Activated CD4-positive, alpha-beta T cell treated with anti-CD3 and anti-CD28 coated beads for 36 hours (primary cell): Measurements from ENCODE around the gene FHAD1. TPM values are rescaled to one million over a fixed set of nuclear protein-coding genes. Genes with fewer than 3 reads are reported as not detected.

Experiments
- ATAC-seq: fragments of 200-7000 bp; cut with Tn5 transposase; one replicate; pipeline ENCODE4 v1.10.0; 2021; ENCODE audit warnings: mild to moderate bottlenecking, moderate library complexity
- CTCF ChIA-PET: fragments of 350-600 bp; sonication (Branson Sonifier 250); formaldehyde crosslinking; loops from one replicate; lab custom pipeline; 2021; ENCODE audit warnings: antibody characterized with exemption; lab: Charles Lee
- POLR2A ChIA-PET: fragments of 350-600 bp; sonication (Branson Sonifier 250); formaldehyde crosslinking; loops from one replicate; lab custom pipeline; 2021; ENCODE audit warnings: antibody characterized with exemption, inconsistent platforms; lab: Charles Lee
- DNase-seq: peaks from one replicate; pipeline ENCODE4 v3.0.0-alpha.2; 2020
- H3K27ac Mint-ChIP-seq: one replicate; pipeline ENCODE4 v1.8.0; 2021; ENCODE audit warnings: mixed read lengths
- H3K27me3 Mint-ChIP-seq: one replicate; pipeline ENCODE4 v1.8.0; 2021; ENCODE audit warnings: mixed read lengths
- H3K36me3 Mint-ChIP-seq: one replicate; pipeline ENCODE4 v1.8.0; 2021; ENCODE audit warnings: low read depth, mixed read lengths
- H3K4me1 Mint-ChIP-seq: one replicate; pipeline ENCODE4 v1.8.0; 2021; ENCODE audit warnings: mixed read lengths
- H3K4me3 Mint-ChIP-seq: one replicate; pipeline ENCODE4 v1.8.0; 2021; ENCODE audit warnings: mild to moderate bottlenecking, moderate library complexity, mixed read lengths
- H3K9me3 Mint-ChIP-seq: one replicate; pipeline ENCODE4 v1.8.0; 2021; ENCODE audit warnings: low read depth, mixed read lengths
- intact Hi-C, 2 experiments: fragments of 100-400 bp; cut with DNase I in 1 of 2; cut with micrococcal nuclease in 1 of 2; formaldehyde crosslinking; loops; one replicate each; pipeline versions ENCODE4 v1.14.2 to v1.15.1; 2022 to 2024; cut with DNase I, micrococcal nuclease
- total RNA-seq, 2 experiments: library from RNA; stranded (reverse); gene quantifications; one replicate each; pipeline ENCODE4 v1.2.3, GENCODE V29; 2021

FHAD1 gene
- total RNA-seq, 2 experiments from 2014 or later: 0.21 to 0.53 TPM

DNA sequence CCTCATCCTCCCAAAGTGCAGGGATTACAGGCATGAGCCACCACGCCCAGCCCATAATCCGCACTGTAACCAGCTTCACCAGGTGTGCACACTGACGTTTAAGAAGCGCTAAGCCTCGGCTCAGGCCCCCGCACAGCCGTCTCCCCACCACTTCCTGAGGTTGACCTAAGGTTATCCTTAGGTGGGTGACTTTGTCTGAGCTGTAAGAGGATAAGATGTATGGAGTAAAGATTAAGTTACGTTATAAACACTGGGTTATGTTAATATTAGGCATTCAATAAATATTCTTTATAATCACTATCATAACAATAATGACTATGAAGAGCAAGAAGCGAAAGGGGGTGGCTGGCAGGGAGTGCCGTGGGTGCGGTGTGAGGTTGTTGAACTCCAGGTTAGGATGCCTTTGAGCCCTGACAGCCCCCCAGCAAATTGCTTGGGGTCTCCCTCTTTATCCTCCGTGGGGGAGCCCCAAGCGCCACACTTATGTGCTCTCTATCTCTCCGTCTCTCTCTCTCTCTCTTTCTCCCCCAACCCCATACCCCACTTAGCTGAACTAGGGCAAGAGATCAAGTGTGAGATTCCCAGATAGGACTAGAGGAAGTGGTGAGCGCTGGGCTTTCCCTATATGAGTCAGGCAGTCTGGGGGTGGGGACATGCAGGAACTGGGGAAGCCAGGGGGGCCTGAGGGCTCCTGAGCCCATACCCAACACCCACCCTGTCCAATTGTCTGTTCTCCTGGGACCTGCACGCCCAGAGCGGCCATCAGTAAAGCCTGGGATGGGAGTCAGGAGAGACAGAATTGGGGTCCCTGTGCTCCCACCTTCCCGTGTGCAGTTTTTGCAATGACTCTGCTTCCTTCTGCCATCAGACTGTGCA is 170.3 kb downstream of the FHAD1 start:
- POLR2A ChIA-PET: no interaction called here

DNA sequence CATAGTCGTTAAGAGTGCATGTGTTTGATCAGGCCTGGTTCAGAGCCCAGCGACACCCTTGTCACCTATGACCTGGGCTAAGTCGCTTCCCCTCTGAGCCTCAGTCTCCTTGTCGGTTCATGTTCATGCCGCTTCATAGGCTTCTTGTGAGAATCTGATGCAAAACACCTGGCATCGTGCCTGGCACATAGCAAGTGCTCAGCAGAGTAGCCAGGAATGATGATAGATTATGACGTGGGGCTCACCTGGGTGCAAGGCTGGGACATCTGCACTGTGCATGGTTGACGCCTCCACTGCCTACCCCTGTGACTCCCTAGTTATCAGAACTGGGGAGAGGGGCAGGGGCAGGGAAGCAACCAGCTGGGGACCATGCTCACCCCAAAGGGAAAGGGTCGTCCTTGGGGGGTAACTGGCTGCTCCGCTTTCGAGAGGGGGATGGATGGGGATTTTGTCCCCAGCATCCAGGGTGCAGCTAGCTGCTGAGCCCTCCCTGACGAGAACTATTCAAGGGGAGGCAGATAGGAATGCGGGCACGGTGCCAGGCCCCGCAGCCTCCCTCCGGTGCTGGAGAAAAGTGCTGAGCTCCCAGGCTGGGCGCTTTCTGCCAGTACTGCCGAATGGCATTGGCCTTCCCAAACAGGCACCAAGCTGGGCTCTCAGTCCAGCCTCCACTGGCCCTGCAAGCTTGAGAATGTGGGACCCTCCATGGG is 171.9 kb downstream of the FHAD1 start:
- peaks cover 21% of the 10 kb centered on the region for H3K36me3 Mint-ChIP-seq
- DNase-seq: no peak
- H3K27me3 Mint-ChIP-seq: no peaks in the 10 kb centered on the region
- peak overlapping the region; percentile 37 for H3K27ac Mint-ChIP-seq
- H3K9me3 Mint-ChIP-seq: no peaks in the 10 kb centered on the region
- peaks cover 53% of the 10 kb centered on the region for H3K4me1 Mint-ChIP-seq
- intact Hi-C loops: no loop called here
- POLR2A ChIA-PET: interaction anchor here (0.6 kb wide), 1 partner anchor 9 kb away, joined by 3 read pairs; the partner anchor contains the start of gene EFHD2
- no peak for ATAC-seq
- no peak overlapping the region for H3K4me3 Mint-ChIP-seq
- CTCF ChIA-PET: interaction anchor here (1.3 to 1.7 kb wide), 2 partner anchors 13 to 95 kb away, joined by 4 to 5 read pairs; no protein-coding TSS in a partner anchor

More for the DNA sequence above, 170.3 kb downstream of the FHAD1 start:
- Mint-ChIP-seq H3K4me1 (peaks cover 58% of the 10 kb centered on the region), H3K9me3 (no peaks in the 10 kb centered on the region), H3K27me3 (no peaks in the 10 kb centered on the region), H3K36me3 (peaks cover 29% of the 10 kb centered on the region), H3K4me3 (peak overlapping the region; percentile 43), H3K27ac (peak overlapping the region; percentile 55)
- CTCF ChIA-PET: interaction anchor here (0.6 to 0.9 kb wide), 4 partner anchors 14 to 294 kb away, joined by 3 to 4 read pairs (median 4); no protein-coding TSS in a partner anchor
- ATAC-seq (peak; percentile 57), DNase-seq (peak; percentile 66)
- intact Hi-C loops: loop anchor here in 1 of 2 experiments (1.0 kb wide), 1 partner anchor 8 kb away; the partner anchor contains the start of gene EFHD2

DNA sequence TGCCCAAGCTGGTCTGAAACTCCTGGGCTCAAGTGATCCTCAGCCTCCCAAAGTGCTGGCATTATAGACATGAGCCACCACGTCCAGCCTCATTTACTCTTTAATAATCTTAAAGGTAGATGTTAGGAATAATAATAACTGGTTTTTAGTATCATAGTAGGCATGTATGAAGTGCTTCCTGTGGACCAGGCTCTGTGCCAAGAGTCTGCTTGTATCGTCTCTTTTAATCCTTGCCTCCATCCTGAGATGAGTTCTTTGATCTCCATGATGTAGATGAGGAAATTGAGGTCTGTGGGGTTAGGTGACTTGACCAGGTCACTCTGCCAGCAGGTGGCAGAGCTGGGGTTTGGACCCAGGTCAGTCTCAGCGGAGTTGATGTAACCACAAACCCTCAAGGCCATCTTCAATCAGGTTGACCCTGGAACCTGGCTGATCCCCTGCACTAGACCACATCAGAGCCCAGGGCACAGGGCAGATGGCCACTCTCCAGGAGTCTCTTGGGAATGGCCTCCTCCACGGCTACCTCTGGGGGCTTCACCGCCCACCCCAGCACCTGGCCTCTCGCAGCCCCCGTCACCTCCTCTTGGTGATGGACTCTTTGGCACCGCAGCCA is 173.9 kb downstream of the FHAD1 start:
- ChIA-PET POLR2A (interaction anchor here (1.1 kb wide), 1 partner anchor 9 kb away, joined by 4 read pairs; no protein-coding TSS in a partner anchor), CTCF (interaction anchor here (0.9 to 1.7 kb wide), 2 partner anchors 97 to 100 kb away, joined by 3 to 5 read pairs; no protein-coding TSS in a partner anchor)
- no peaks in the 10 kb centered on the region for H3K9me3 Mint-ChIP-seq
- H3K27me3 Mint-ChIP-seq: no peaks in the 10 kb centered on the region
- H3K36me3 Mint-ChIP-seq: peaks cover 12% of the 10 kb centered on the region
- no peak for DNase-seq
- no peak overlapping the region for H3K4me3 Mint-ChIP-seq
- no peak for ATAC-seq
- intact Hi-C loops: no loop called here
- H3K27ac Mint-ChIP-seq: no peak overlapping the region
- H3K4me1 Mint-ChIP-seq: peaks cover 33% of the 10 kb centered on the region

DNA sequence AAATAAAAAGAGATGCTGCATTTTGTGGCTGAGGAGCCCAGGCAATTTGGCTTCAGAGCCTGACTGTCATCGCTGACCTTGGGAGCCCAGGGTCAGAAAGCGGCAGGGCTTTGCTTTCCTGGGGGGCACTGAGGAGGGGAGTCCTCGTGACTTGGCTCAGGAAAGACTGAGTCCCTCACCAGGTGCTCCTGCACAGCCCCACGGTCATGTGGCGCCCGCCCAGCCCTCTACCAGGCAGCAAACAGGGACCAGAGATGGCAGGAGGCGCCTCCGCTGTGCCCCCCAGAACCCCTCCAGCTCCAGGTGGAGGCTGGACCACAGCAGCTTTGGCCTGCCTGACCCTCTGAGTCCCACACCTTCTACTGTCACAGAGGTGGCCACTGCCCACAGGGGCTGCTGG is 175.8 kb downstream of the FHAD1 start:
- Mint-ChIP-seq H3K27me3 (no peaks in the 10 kb centered on the region), H3K4me3 (no peak overlapping the region), H3K27ac (no peak overlapping the region), H3K4me1 (peaks cover 16% of the 10 kb centered on the region), H3K36me3 (peaks cover 13% of the 10 kb centered on the region), H3K9me3 (no peaks in the 10 kb centered on the region)
- CTCF ChIA-PET: interaction anchor here (0.6 kb wide), 1 partner anchor 33 kb away, joined by 4 read pairs; no protein-coding TSS in a partner anchor
- intact Hi-C loops: no loop called here
- POLR2A ChIA-PET: no interaction called here
- ATAC-seq (no peak), DNase-seq (no peak)

DNA sequence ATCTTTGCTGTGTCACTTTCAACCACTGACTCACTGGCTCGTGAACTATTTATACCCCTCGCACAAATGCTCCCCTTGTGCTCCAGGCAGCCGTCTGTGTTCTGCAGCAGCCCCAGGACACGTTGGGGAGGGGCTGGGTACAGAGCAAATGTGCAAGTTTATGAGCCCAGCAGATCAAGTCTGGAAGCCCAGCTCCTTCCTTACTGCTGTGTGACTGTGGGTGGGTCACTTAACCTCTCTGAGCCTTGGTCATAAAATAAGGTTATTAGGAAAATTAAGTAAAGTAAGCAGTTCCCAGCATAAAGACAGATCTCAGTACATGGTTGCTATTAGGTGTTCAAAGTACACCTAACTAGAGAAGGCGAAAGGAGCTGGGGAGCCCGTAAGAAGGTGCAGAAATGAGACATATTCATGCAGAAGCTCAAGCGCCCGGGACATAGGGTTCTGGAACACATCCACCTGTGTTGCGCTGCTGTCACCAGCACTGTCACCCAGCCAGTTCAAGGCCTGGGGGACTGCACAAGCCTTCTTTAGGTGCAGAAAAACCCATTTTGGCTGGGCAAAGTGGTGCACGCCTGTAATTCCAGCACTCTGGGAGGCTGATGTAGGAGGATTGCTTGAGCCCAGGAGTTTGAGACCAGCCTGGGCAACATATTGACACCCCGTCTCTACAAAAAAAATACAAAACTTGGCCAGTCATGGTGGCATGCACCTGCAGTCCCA is 176.5 kb downstream of the FHAD1 start:
- ATAC-seq (no peak), DNase-seq (no peak)
- Mint-ChIP-seq H3K9me3 (no peaks in the 10 kb centered on the region), H3K27me3 (no peaks in the 10 kb centered on the region), H3K27ac (no peak overlapping the region), H3K4me1 (peaks cover 13% of the 10 kb centered on the region), H3K36me3 (peaks cover 13% of the 10 kb centered on the region), H3K4me3 (no peak overlapping the region)
- intact Hi-C loops: no loop called here
- ChIA-PET CTCF (interaction anchor here (0.6 kb wide), 1 partner anchor 34 kb away, joined by 4 read pairs; no protein-coding TSS in a partner anchor), POLR2A (no interaction called here)

DNA sequence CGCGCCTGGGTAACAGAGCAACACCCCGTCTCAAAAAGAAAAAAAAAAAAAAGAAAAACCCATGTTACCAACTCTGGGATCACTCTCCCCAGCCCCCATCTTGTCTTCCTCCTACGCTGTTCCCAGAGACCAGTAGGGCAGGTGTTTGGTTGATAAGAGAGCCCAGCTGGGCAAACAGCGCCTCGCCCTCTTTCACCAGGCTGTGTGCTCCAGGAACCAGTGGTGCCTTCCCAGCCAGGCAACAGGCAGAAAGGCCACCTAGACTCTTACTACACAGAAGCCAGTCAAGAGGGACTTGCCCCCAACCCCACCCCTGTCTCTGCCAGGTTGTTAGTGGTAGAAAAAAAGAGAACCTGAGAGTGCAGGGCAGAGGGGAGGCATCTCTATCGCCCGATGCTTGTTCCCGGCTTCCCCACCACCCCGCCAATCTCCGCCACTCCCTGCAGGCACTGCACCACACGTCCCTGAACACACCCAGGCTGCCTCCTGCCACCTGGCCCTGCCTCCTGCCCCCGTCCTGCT is 177.2 kb downstream of the FHAD1 start:
- intact Hi-C loops: no loop called here
- Mint-ChIP-seq H3K4me1 (peaks cover 9% of the 10 kb centered on the region), H3K27ac (no peak overlapping the region), H3K36me3 (peaks cover 13% of the 10 kb centered on the region), H3K4me3 (no peak overlapping the region), H3K9me3 (no peaks in the 10 kb centered on the region), H3K27me3 (no peaks in the 10 kb centered on the region)
- DNase-seq (no peak), ATAC-seq (no peak)
- POLR2A ChIA-PET: no interaction called here
- CTCF ChIA-PET: no interaction called here

DNA sequence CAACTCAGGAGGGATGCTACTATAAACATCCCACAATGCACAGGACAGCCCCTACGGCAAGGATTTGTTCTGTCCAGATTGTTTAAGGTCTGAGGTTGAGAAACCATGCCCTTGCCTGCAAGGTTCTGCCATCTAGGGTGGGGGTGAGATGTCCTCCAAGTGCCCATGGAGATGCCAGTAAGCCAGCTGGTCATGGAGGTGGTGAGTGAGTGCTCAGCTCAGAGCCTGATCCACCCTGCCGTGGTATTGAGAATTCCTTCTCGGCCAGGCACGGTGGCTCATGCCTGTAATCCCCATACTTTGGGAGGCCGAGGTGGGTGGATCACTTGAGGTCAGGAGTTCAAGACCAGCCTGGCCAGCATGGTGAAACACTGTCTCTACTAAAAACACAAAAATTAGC is 178.0 kb downstream of the FHAD1 start:
- POLR2A ChIA-PET: no interaction called here
- intact Hi-C loops: no loop called here
- DNase-seq: no peak
- no peak overlapping the region for H3K27ac Mint-ChIP-seq
- H3K36me3 Mint-ChIP-seq: peaks cover 11% of the 10 kb centered on the region
- CTCF ChIA-PET: interaction anchor here (0.8 to 13.3 kb wide), 2 partner anchors 10 to 104 kb away, joined by 4 to 183 read pairs; no protein-coding TSS in a partner anchor
- no peak overlapping the region for H3K4me3 Mint-ChIP-seq
- ATAC-seq: no peak
- H3K9me3 Mint-ChIP-seq: no peaks in the 10 kb centered on the region
- peaks cover 7% of the 10 kb centered on the region for H3K4me1 Mint-ChIP-seq
- no peaks in the 10 kb centered on the region for H3K27me3 Mint-ChIP-seq

DNA sequence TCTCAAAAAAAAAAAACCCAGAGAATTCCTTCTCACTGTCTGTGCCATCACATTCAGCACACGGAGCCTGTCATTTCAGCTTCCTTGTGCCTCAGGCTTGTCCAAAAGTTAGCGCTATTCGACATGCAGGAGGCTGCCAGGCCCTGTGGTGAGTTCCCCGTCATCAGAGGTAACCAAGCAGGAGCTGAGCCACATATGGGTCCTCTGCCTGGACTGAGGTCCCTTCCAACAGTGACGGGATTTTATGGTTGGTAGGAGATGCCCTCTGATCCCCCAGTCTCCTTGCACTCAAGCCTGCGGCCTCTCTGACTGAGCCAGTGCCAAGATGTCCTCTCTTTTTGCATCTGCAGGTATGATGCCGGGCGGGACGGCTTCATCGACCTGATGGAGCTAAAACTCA is 178.5 kb downstream of the FHAD1 start:
- Mint-ChIP-seq H3K9me3 (no peaks in the 10 kb centered on the region), H3K27me3 (no peaks in the 10 kb centered on the region), H3K27ac (peak overlapping the region; percentile 19), H3K4me3 (no peak overlapping the region), H3K36me3 (peaks cover 8% of the 10 kb centered on the region), H3K4me1 (peaks cover 4% of the 10 kb centered on the region)
- CTCF ChIA-PET: interaction anchor here (0.8 to 13.3 kb wide), 2 partner anchors 10 to 105 kb away, joined by 4 to 183 read pairs; no protein-coding TSS in a partner anchor
- DNase-seq (no peak), ATAC-seq (no peak)
- POLR2A ChIA-PET: interaction anchor here (0.7 kb wide), 1 partner anchor 904 kb away, joined by 3 read pairs; no protein-coding TSS in a partner anchor
- intact Hi-C loops: no loop called here

DNA sequence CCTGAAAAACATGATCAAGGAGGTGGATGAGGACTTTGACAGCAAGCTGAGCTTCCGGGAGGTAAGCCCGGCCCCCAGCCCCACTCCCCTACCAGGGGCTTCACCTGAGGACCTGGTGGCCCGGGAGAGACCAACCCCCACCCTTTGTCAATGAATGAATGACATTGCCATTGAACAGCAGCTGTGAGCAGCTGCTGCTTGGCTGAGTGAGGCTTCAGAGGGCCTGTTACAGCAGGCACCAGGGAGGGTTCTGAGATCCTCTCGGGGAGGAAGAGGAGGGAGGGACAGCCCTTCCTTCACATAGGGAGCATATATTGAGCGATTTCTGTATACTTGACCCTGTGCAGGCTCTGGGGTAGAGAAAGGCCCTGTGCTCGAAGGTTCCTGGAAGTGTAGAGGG is 178.9 kb downstream of the FHAD1 start:
- H3K9me3 Mint-ChIP-seq: no peaks in the 10 kb centered on the region
- ATAC-seq (no peak), DNase-seq (no peak)
- H3K27ac Mint-ChIP-seq: peak overlapping the region; percentile 19
- CTCF ChIA-PET: interaction anchor here (13.3 kb wide), 1 partner anchor 105 kb away, joined by 183 read pairs; no protein-coding TSS in a partner anchor
- H3K4me3 Mint-ChIP-seq: no peak overlapping the region
- POLR2A ChIA-PET: interaction anchor here (0.7 kb wide), 1 partner anchor 903 kb away, joined by 3 read pairs; no protein-coding TSS in a partner anchor
- peaks cover 8% of the 10 kb centered on the region for H3K36me3 Mint-ChIP-seq
- H3K4me1 Mint-ChIP-seq: peaks cover 4% of the 10 kb centered on the region
- intact Hi-C loops: no loop called here
- no peaks in the 10 kb centered on the region for H3K27me3 Mint-ChIP-seq
